Gastrocnemius medialis (tissue), 4 donors: ENCODE measurements around the gene ANKRD55. TPM values are rescaled to one million over a fixed set of nuclear protein-coding genes. Genes with fewer than 3 reads are reported as not detected.
"Not testable (repeated sequence)": the region's sequence is repeated elsewhere in the genome, so short reads cannot be mapped to it uniquely, and the experiment has no call there.

ENCODE experiments used
- ATAC-seq, 2 donors: fragments of 150-250 bp; one replicate each; pipeline ENCODE4 v1.9.1; 2016
- DNase-seq, 2 donors: peaks; one replicate each; pipeline ENCODE4 v3.0.0-alpha.2; 2019
- H3K27ac ChIP-seq, 4 donors: fragments of 200-600 bp; sonication (generic); 1 replicate in 1 of 4; 2 replicates in 3 of 4; pipeline ENCODE4 v1.5.1; 2016 to 2018; ENCODE audit warnings: mild to moderate bottlenecking in 2 of 4, moderate library complexity in 1 of 4
- H3K27me3 ChIP-seq, 3 donors: fragments of 200-600 bp; sonication (generic) in 2 of 3; 1 replicate in 1 of 3; 2 replicates in 2 of 3; pipeline versions ENCODE4 v1.5.1 to v1.6.0; 2016 to 2019; ENCODE audit warnings: mild to moderate bottlenecking in 1 of 3, moderate library complexity in 1 of 3
- H3K36me3 ChIP-seq, 2 donors: fragments of 200-600 bp; sonication (generic) in 1 of 2; one replicate each; pipeline ENCODE4 v1.5.1; 2017 to 2018
- H3K4me1 ChIP-seq, 2 donors: fragments of 200-600 bp; sonication (generic) in 1 of 2; one replicate each; pipeline ENCODE4 v1.5.1; 2016 to 2017; ENCODE audit warnings: mild to moderate bottlenecking in 2 of 2
- H3K4me3 ChIP-seq, 4 donors: fragments of 200-600 bp; sonication (generic) in 3 of 4; 1 replicate in 1 of 4; 2 replicates in 3 of 4; pipeline ENCODE4 v1.5.1; 2016 to 2019; ENCODE audit warnings: mild to moderate bottlenecking in 2 of 4
- H3K9me3 ChIP-seq, 3 donors: fragments of 200-600 bp; sonication (generic) in 2 of 3; 1 replicate in 1 of 3; 2 replicates in 2 of 3; pipeline ENCODE4 v1.5.1; 2016 to 2019
- CTCF ChIP-seq, 5 experiments: fragments of 450-650 bp in 3 of 5; fragments of 200-600 bp in 2 of 5; sonication (generic) in 2 of 5; IDR thresholded peaks in 4 of 5; conservative IDR thresholded peaks in 1 of 5; 1 replicate in 4 of 5; 2 replicates in 1 of 5; pipeline ENCODE4 v1.5.1; 2016 to 2019; ENCODE audit warnings: antibody characterized with exemption in 5 of 5, mild to moderate bottlenecking in 3 of 5, moderate library complexity in 3 of 5
- POLR2A ChIP-seq, 2 donors: fragments of 450-650 bp; IDR thresholded peaks; one replicate each; pipeline ENCODE4 v1.6.1; 2017; ENCODE audit warnings: antibody characterized with exemption in 2 of 2, mild to moderate bottlenecking in 2 of 2, moderate library complexity in 2 of 2
- in situ Hi-C, 4 donors: fragments of 200-750 bp; cut with MboI; loops; one replicate each; pipeline versions ENCODE4 v1.15.0 to v1.8.0; 2017; ENCODE audit warnings: low sequenced_read_pairs in 4 of 4
- intact Hi-C: fragments of 100-400 bp; cut with DNase I; formaldehyde crosslinking; loops from one replicate; pipeline ENCODE4 v1.15.1; 2023; ENCODE audit warnings: low total_unique reads
- total RNA-seq, 4 donors: library from RNA; depleted of rRNA; stranded (reverse); fragments of >200 nt; gene quantifications; one replicate each; pipeline versions ENCODE4 v1.1.0 to v1.2.3, GENCODE V29; 2016

Gene ANKRD55
- total RNA-seq, 4 donors from 2014 or later = not detected

GRCh38 chr5:56152437-56152836 lies 80.7 kb downstream of the ANKRD55 start:
- in situ Hi-C loops (no loop called here), intact Hi-C loops (no loop called here)
- ATAC-seq (no peak), DNase-seq (no peak)
- no peak for TF ChIP-seq CTCF (IDR thresholded peaks at IDR 0.05 in 4 of 5, conservative IDR thresholded peaks at IDR 0.05 in 1 of 5)
- no peak for TF ChIP-seq POLR2A (IDR thresholded peaks at IDR 0.05)
- Histone ChIP-seq H3K27ac (no peak overlapping the region), H3K4me3 (no peak overlapping the region), H3K27me3 (no peaks in the 10 kb centered on the region), H3K36me3 (no peaks in the 10 kb centered on the region), H3K4me1 (no peaks in the 10 kb centered on the region), H3K9me3 (no peaks in the 10 kb centered on the region)

DNA sequence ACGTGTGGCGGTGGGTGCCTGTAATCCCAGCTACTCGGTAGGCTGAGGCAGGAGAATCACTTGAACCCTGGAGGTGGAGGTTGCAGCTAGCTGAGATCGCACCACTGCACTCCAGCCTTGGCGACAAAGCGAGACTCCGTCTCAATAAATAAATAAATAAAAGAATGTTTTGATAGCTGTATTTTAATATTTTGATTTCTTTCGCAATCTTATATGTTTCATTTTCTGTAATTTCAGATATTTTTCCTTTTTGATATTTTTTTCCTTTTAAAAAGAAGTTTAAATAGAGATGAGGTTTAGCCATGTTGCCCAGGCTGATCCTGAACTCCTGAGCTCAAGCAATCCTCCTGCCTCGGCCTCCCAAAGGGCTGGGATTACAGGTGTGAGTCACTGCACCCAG lies 82.4 kb downstream of the ANKRD55 start:
- H3K27ac ChIP-seq, H3K27me3 ChIP-seq, DNase-seq, ATAC-seq, H3K36me3 ChIP-seq, H3K9me3 ChIP-seq, H3K4me3 ChIP-seq, in situ Hi-C loops, H3K4me1 ChIP-seq, intact Hi-C loops: not testable (repeated sequence)

DNA sequence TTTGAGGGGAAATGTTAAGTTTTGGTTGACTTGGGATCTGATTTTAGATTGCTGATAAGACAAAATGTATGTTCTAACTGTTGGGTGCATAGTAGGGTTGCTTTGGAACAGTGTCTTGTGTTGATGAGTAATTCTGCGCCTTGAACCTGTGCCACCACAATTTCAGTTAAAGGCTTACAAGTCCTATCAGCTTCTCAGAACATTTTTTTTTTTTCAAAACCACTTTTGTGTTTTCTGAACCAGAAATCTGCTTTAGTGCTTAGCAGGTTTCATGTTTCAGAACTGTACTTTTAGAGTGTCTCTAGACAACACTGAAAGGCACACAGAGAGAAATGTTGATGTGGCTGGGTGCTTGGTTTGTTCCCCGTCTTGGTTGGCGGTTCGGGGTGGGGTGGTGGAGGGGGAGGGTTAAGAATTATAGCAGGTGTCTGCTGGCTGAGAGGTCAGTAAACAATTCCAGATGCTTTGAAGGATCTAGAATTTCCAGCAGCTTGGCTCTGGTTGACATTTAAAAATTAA lies 84.6 kb downstream of the ANKRD55 start:
- H3K4me3 ChIP-seq = no peak overlapping the region
- ATAC-seq (no peak), DNase-seq (no peak)
- TF ChIP-seq POLR2A (IDR thresholded peaks at IDR 0.05) = no peak
- TF ChIP-seq CTCF (IDR thresholded peaks at IDR 0.05 in 4 of 5, conservative IDR thresholded peaks at IDR 0.05 in 1 of 5) = no peak
- H3K27ac ChIP-seq = no peak overlapping the region
- in situ Hi-C loops = no loop called here
- intact Hi-C loops = no loop called here
- no peaks in the 10 kb centered on the region for H3K4me1 ChIP-seq
- H3K27me3 ChIP-seq = no peaks in the 10 kb centered on the region
- H3K9me3 ChIP-seq = no peaks in the 10 kb centered on the region
- H3K36me3 ChIP-seq = no peaks in the 10 kb centered on the region

- no peaks in the 10 kb centered on the region for H3K4me1 ChIP-seq
- ATAC-seq (no peak), DNase-seq (no peak)
- TF ChIP-seq CTCF (IDR thresholded peaks at IDR 0.05 in 4 of 5, conservative IDR thresholded peaks at IDR 0.05 in 1 of 5) (no peak), POLR2A (IDR thresholded peaks at IDR 0.05) (no peak)
- in situ Hi-C loops = no loop called here
- intact Hi-C loops = no loop called here
- no peak overlapping the region for H3K27ac ChIP-seq
- no peaks in the 10 kb centered on the region for H3K9me3 ChIP-seq
- H3K4me3 ChIP-seq = no peak overlapping the region
- H3K27me3 ChIP-seq = no peaks in the 10 kb centered on the region
- no peaks in the 10 kb centered on the region for H3K36me3 ChIP-seq
Observed at GRCh38 chr5:56147659-56148230, 85.4 kb downstream of the ANKRD55 start.

GRCh38 chr5:56147106-56147505 lies 86.0 kb downstream of the ANKRD55 start:
- Histone ChIP-seq H3K4me3 (no peak overlapping the region), H3K27ac (no peak overlapping the region), H3K4me1 (no peaks in the 10 kb centered on the region), H3K27me3 (no peaks in the 10 kb centered on the region), H3K9me3 (no peaks in the 10 kb centered on the region), H3K36me3 (no peaks in the 10 kb centered on the region)
- DNase-seq = no peak
- in situ Hi-C loops (no loop called here), intact Hi-C loops (no loop called here)
- TF ChIP-seq POLR2A (IDR thresholded peaks at IDR 0.05) = no peak
- no peak for TF ChIP-seq CTCF (IDR thresholded peaks at IDR 0.05 in 4 of 5, conservative IDR thresholded peaks at IDR 0.05 in 1 of 5)
- no peak for ATAC-seq
